ENCODE data around the gene WDR46. TPM values are rescaled to one million over a fixed set of nuclear protein-coding genes. Genes with fewer than 3 reads are reported as not detected.

Gene WDR46
- total and polyA plus RNA-seq, 10 of the 15 experiments (the other 5 are each of a cell fraction or from before 2014, with no cell fraction given): 10.1 to 147 (median 86.0) TPM

DNA sequence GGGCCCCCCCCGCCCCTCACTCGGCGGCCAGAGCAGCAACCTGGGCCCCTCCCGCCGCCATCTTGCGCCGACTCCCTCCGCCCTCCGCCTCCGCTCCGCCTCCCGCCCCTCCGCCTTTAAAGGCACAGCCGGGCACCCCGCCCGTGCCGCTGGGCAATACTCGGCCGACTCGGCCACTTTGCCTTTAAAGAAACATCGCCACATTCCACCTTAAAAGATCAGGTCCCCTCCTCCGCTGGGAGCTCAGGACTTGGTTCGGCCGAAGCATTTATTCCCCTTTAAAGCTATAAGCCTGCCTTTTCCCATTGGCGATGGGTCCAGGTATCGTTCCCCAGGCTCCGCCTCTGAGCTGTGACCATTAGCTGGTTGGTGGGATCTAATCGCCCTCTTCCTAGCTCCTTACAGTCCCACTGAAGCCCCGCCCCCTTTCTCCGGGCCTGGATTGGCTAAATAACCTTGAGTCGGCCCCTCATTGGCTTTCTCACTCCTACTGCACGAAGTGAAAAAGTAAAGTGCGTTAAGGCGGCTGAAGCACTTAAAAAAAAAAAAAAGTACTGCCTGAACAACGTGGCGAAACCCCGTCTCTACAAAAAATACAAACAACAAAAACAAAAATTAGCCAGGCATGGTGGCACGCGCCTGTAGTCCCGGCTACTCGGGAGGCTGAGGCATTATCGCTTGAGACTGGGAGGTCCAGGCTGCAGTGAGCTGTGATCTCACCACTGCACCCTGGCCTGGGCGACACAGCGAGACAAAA is 28.8 kb upstream of the WDR46 start, which contains the start of gene ZBTB22 (continued):
- TF ChIP-seq, protein P1, sequence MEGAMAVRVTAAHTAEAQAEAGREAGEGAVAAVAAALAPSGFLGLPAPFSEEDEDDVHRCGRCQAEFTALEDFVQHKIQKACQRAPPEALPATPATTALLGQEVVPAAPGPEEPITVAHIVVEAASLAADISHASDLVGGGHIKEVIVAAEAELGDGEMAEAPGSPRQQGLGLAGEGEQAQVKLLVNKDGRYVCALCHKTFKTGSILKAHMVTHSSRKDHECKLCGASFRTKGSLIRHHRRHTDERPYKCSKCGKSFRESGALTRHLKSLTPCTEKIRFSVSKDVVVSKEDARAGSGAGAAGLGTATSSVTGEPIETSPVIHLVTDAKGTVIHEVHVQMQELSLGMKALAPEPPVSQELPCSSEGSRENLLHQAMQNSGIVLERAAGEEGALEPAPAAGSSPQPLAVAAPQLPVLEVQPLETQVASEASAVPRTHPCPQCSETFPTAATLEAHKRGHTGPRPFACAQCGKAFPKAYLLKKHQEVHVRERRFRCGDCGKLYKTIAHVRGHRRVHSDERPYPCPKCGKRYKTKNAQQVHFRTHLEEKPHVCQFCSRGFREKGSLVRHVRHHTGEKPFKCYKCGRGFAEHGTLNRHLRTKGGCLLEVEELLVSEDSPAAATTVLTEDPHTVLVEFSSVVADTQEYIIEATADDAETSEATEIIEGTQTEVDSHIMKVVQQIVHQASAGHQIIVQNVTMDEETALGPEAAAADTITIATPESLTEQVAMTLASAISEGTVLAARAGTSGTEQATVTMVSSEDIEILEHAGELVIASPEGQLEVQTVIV (IDR thresholded peaks at IDR 0.05; ENCODE audit: borderline replicate concordance, partially characterized antibody): peak; percentile 69
- TF ChIP-seq CBX5 (IDR thresholded peaks at IDR 0.05; ENCODE audit: low read depth): no peak
- TF ChIP-seq POLR2A (IDR thresholded peaks at IDR 0.05; ENCODE audit: low read depth, low read length): peak; percentile 58
- TF ChIP-seq BHLHE40 (IDR thresholded peaks at IDR 0.05; ENCODE audit: borderline replicate concordance in 1 of 2, low read depth in 2 of 2, low read length in 1 of 2): peak; percentile 49 to 77
- peak; percentile 17 for TF ChIP-seq RELA (IDR thresholded peaks at IDR 0.05; ENCODE audit: borderline replicate concordance, partially characterized antibody)
- peak; percentile 67; the same call in 1 of the 2 replicates for TF ChIP-seq HDGF (IDR thresholded peaks at IDR 0.05)
- TF ChIP-seq FOXM1 (IDR thresholded peaks at IDR 0.05; ENCODE audit: low read depth, low read length): 0 out of 2 replicates have a peak, but pooled peaks have one; percentile 55
- TF ChIP-seq MLLT1 (IDR thresholded peaks at IDR 0.05): 0 out of 2 replicates have a peak, but pooled peaks have one; percentile 42
- TF ChIP-seq NBN (IDR thresholded peaks at IDR 0.05): peak; percentile 57; the same call in 1 of the 2 replicates
- TF ChIP-seq MXI1 (IDR thresholded peaks at IDR 0.05; ENCODE audit: low read depth, low read length): peak; percentile 59; the same call in 1 of the 2 replicates
- TF ChIP-seq, protein P2, sequence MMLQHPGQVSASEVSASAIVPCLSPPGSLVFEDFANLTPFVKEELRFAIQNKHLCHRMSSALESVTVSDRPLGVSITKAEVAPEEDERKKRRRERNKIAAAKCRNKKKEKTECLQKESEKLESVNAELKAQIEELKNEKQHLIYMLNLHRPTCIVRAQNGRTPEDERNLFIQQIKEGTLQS (IDR thresholded peaks at IDR 0.05; ENCODE audit: borderline replicate concordance, extremely low read depth, low read depth, low read length): no peak
- TF ChIP-seq, protein P3, sequence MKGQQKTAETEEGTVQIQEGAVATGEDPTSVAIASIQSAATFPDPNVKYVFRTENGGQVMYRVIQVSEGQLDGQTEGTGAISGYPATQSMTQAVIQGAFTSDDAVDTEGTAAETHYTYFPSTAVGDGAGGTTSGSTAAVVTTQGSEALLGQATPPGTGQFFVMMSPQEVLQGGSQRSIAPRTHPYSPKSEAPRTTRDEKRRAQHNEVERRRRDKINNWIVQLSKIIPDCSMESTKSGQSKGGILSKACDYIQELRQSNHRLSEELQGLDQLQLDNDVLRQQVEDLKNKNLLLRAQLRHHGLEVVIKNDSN (IDR thresholded peaks at IDR 0.05; ENCODE audit: borderline replicate concordance, extremely low read length, insufficient read depth, low read depth, low read length): no peak
- peak; percentile 11 for TF ChIP-seq BCL3 (IDR thresholded peaks at IDR 0.05; ENCODE audit: borderline replicate concordance, insufficient read depth, low read depth, low read length, poor library complexity, severe bottlenecking)
- 0 out of 2 replicates have a peak, but pooled peaks have one; percentile 57 for TF ChIP-seq RFX5 (IDR thresholded peaks at IDR 0.05; ENCODE audit: low read depth, low read length)
- TF ChIP-seq TAF1 (IDR thresholded peaks at IDR 0.05; ENCODE audit: borderline replicate concordance, low read depth, low read length): no peak
- peak; percentile 62 for TF ChIP-seq CREB1 (IDR thresholded peaks at IDR 0.05; ENCODE audit: low read depth)
- TF ChIP-seq FOS (IDR thresholded peaks at IDR 0.05; ENCODE audit: borderline replicate concordance, extremely low read depth, insufficient read length): peak; percentile 31
- TF ChIP-seq, protein P4, sequence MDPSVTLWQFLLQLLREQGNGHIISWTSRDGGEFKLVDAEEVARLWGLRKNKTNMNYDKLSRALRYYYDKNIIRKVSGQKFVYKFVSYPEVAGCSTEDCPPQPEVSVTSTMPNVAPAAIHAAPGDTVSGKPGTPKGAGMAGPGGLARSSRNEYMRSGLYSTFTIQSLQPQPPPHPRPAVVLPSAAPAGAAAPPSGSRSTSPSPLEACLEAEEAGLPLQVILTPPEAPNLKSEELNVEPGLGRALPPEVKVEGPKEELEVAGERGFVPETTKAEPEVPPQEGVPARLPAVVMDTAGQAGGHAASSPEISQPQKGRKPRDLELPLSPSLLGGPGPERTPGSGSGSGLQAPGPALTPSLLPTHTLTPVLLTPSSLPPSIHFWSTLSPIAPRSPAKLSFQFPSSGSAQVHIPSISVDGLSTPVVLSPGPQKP (IDR thresholded peaks at IDR 0.05; ENCODE audit: low read depth, low read length): no peak
- TF ChIP-seq CBFB (IDR thresholded peaks at IDR 0.05; ENCODE audit: low read depth): 0 out of 2 replicates have a peak, but pooled peaks have one; percentile 18

Data from GM12878 (cell line).